GM12878 (cell line): ENCODE results near the gene LRP1.

Experiments used
- EZH2 ChIP-seq: IDR thresholded peaks from 2 replicates; pipeline ENCODE4 v1.6.1; 2012; ENCODE audit warnings: low read depth, mild to moderate bottlenecking, control low read depth, inconsistent platforms, low read length, borderline replicate concordance; ENCODE audit not compliant: control insufficient read depth
- IRF4 ChIP-seq: IDR thresholded peaks from 2 replicates; pipeline ENCODE4 v1.6.1; 2011; ENCODE audit warnings: low read depth, low read length
- NR2F1 ChIP-seq: fragments of 450-650 bp; conservative IDR thresholded peaks from 2 replicates; pipeline ENCODE4 v1.6.1; 2017; ENCODE audit warnings: mild to moderate bottlenecking
- RFX5 ChIP-seq: IDR thresholded peaks from 2 replicates; pipeline ENCODE4 v1.6.1; 2011; ENCODE audit warnings: low read depth, low read length, improper control_type of control experiment
- SMC3 ChIP-seq: IDR thresholded peaks from 2 replicates; pipeline ENCODE4 v1.6.1; 2011; ENCODE audit warnings: low read length, improper control_type of control experiment, borderline replicate concordance
- SRF ChIP-seq, 2 experiments: IDR thresholded peaks; 2 replicates each; pipeline ENCODE4 v1.6.1; 2011; ENCODE audit warnings: low read depth in 2 of 2, low read length in 2 of 2, mild to moderate bottlenecking in 1 of 2, moderate library complexity in 1 of 2
- ZBTB33 ChIP-seq: fragments of 450-650 bp; IDR thresholded peaks from 2 replicates; pipeline ENCODE4 v1.6.1; 2017; ENCODE audit warnings: mild to moderate bottlenecking

- TF ChIP-seq EZH2 (no peak), SMC3 (no peak), RFX5 (no peak), ZBTB33 (no peak), NR2F1 (0 out of 2 replicates have a peak, but pooled peaks have one; percentile 34), IRF4 (no peak), SRF (IDR thresholded peaks at IDR 0.05; ENCODE audit: low read depth in 2 of 2, low read length in 2 of 2) (no peak)
Measured at GRCh38 chr12:57087010-57087690, 41.1 kb upstream of the LRP1 start.
